Stimulated activated CD8-positive, alpha-beta memory T cell treated with anti-CD3 and anti-CD28 coated beads, Interleukin-7, amount 100 ng/mL, for 48 hours (primary cell): Measurements from ENCODE around the gene STX18.

Experiments
- DNase-seq, 2 donors: peaks; one replicate each; pipeline ENCODE4 v3.0.0-alpha.2; 2020; ENCODE audit warnings: low read depth in 1 of 2; ENCODE audit errors: extremely low read depth in 1 of 2

The STX18 gene

GRCh38 chr4:4387531-4388310 is 154.1 kb downstream of the STX18 start:
- no peak for DNase-seq

- DNase-seq, result no peak
These were observed 155.0 kb downstream of the STX18 start, which contains the start of gene NSG1 for GRCh38 chr4:4386736-4387392. TSS of gene NSG1 (plus strand) at chr4:4387102. CDS start at chr4:4387630, 528 bp downstream.

GRCh38 chr4:4386296-4386735 is 155.5 kb downstream of the STX18 start:
- DNase-seq, result no peak

- DNase-seq, result no peak
These were observed 156.0 kb downstream of the STX18 start for GRCh38 chr4:4385729-4386295.

- DNase-seq, result no peak
These were observed 157.0 kb downstream of the STX18 start for GRCh38 chr4:4384837-4385236.

- DNase-seq, result no peak
These were observed 158.8 kb downstream of the STX18 start for GRCh38 chr4:4383085-4383484.

- DNase-seq, result no peak
These were observed 162.2 kb downstream of the STX18 start for GRCh38 chr4:4379540-4380087.

- no peak for DNase-seq
These were observed 164.0 kb downstream of the STX18 start for GRCh38 chr4:4377732-4378460.

- DNase-seq, result no peak
These were observed 164.7 kb downstream of the STX18 start for GRCh38 chr4:4377191-4377590.

- DNase-seq, result no peak
These were observed 165.8 kb downstream of the STX18 start for GRCh38 chr4:4376074-4376473.

GRCh38 chr4:4374388-4375098 is 167.3 kb downstream of the STX18 start:
- no peak for DNase-seq
